Fibroblast of skin of left biceps (primary cell): ENCODE measurements around the gene GOLGA3.
"Not testable (repeated sequence)": the region's sequence is repeated elsewhere in the genome, so short reads cannot be mapped to it uniquely, and the experiment has no call there.

Experiments
- DNase-seq, 2 experiments: peaks; one replicate each; pipeline ENCODE4 v3.0.0-alpha.2; 2013; ENCODE audit warnings: low read depth in 2 of 2

GOLGA3 gene

GRCh38 chr12:132779781-132780353 lies 48.8 kb downstream of the GOLGA3 start:
- DNase-seq, result no peak

GRCh38 chr12:132777614-132778013 lies 51.1 kb downstream of the GOLGA3 start:
- no peak for DNase-seq

- DNase-seq, result no peak
Observed at GRCh38 chr12:132776816-132777568, 51.7 kb downstream of the GOLGA3 start.

GRCh38 chr12:132776230-132776625 lies 52.4 kb downstream of the GOLGA3 start:
- not testable (repeated sequence) for DNase-seq

- DNase-seq, result no peak
Observed at GRCh38 chr12:132775502-132776229, 53.0 kb downstream of the GOLGA3 start.

GRCh38 chr12:132774646-132775275 lies 53.9 kb downstream of the GOLGA3 start:
- DNase-seq, result no peak

- no peak for DNase-seq
Observed at GRCh38 chr12:132774159-132774558, 54.5 kb downstream of the GOLGA3 start.

- no peak for DNase-seq
Observed at GRCh38 chr12:132773077-132773955, 55.4 kb downstream of the GOLGA3 start.

- no peak for DNase-seq
Observed at GRCh38 chr12:132772606-132773005, 56.1 kb downstream of the GOLGA3 start.

- DNase-seq, result no peak
Observed at GRCh38 chr12:132771126-132771838, 57.4 kb downstream of the GOLGA3 start.

GRCh38 chr12:132766380-132767085 lies 62.1 kb downstream of the GOLGA3 start:
- DNase-seq, result no peak

GRCh38 chr12:132765361-132765760 lies 63.3 kb downstream of the GOLGA3 start:
- no peak for DNase-seq

GRCh38 chr12:132764231-132764630 lies 64.4 kb downstream of the GOLGA3 start:
- DNase-seq, result no peak

GRCh38 chr12:132761921-132762583 lies 66.6 kb downstream of the GOLGA3 start:
- DNase-seq, result peak; percentile 70 to 82

GRCh38 chr12:132761032-132761920 lies 67.4 kb downstream of the GOLGA3 start, which contains the start of gene ANKLE2:
Gene ANKLE2, minus strand, starts transcription at chr12:132761832. Its CDS starts 34 bp downstream, at chr12:132761798.
- DNase-seq, result peak in 1 of 2 experiments; percentile 33

GRCh38 chr12:132759359-132759758 lies 69.3 kb downstream of the GOLGA3 start:
- DNase-seq, result no peak

GRCh38 chr12:132758825-132759224 lies 69.8 kb downstream of the GOLGA3 start:
- not testable (repeated sequence) for DNase-seq
